ENCODE data around the gene NFKB1. TPM values are rescaled to one million over a fixed set of nuclear protein-coding genes. Genes with fewer than 3 reads are reported as not detected.
A peak's percentile ranks its signal among the peaks of the same experiment; 100 is the strongest.

The NFKB1 gene
- total and polyA plus RNA-seq, 10 of the 15 experiments (the other 5 are each of a cell fraction or from before 2014, with no cell fraction given): 8.7 to 110 (median 57.3) TPM

GRCh38 chr4:102466298-102466697 is 34.9 kb upstream of the NFKB1 start:
- Histone ChIP-seq H3K4me3 (no peak overlapping the region), H3K79me2 (ENCODE audit: control insufficient read depth, insufficient read depth, low read length) (no peaks in the 10 kb centered on the region), H3K27me3 (replicated peaks in 1 of 2; ENCODE audit: control insufficient read depth in 2 of 2, insufficient read depth in 2 of 2, low read length in 1 of 2) (no peaks in the 10 kb centered on the region), H3K36me3 (ENCODE audit: control insufficient read depth in 2 of 2, insufficient read depth in 2 of 2, low read length in 1 of 2) (no peaks in the 10 kb centered on the region), H3K4me1 (ENCODE audit: control insufficient read depth, insufficient read depth, low read length) (no peaks in the 10 kb centered on the region), H3K9me3 (replicated peaks; ENCODE audit: control insufficient read depth, insufficient read depth, low read length) (no peaks in the 10 kb centered on the region; the same call in 2 of the 3 replicates), H2AFZ (ENCODE audit: control insufficient read depth, low read depth, low read length) (no peak overlapping the region), H3K4me2 (ENCODE audit: control insufficient read depth, insufficient read depth) (no peak overlapping the region), H4K20me1 (ENCODE audit: control insufficient read depth, insufficient read depth) (no peaks in the 10 kb centered on the region), H3K27ac (ENCODE audit: control insufficient read depth, insufficient read depth) (no peak overlapping the region), H3K9ac (ENCODE audit: control insufficient read depth, insufficient read depth, low read length) (no peak overlapping the region)
- CTCF ChIA-PET: interaction anchor here (0.6 kb wide), 1 partner anchor 34 kb away, joined by 4 read pairs; no protein-coding TSS in a partner anchor
- FAIRE-seq (no peak), ATAC-seq (peak; percentile 42; the same call in 2 of the 3 replicates), DNase-seq (ENCODE audit: low read depth, low spot score) (no peak)
- in situ Hi-C loops (cut with MboI): no loop called here
- 43% methylated on average over 2 of the region's 2 CpGs for WGBS (ENCODE audit: insufficient coverage, insufficient replicate concordance, low lambda C conversion rate, missing lambda C conversion rate)
- SMC1A ChIA-PET (ENCODE audit: uncharacterized antibody, unreplicated experiment): interaction anchor here (1.5 to 1.8 kb wide), 2 partner anchors 77 to 80 kb away, joined by 3 to 6 read pairs; no protein-coding TSS in a partner anchor
- intact Hi-C loops (cut with micrococcal nuclease; ENCODE audit: unreplicated experiment): no loop called here
- POLR2A ChIA-PET: interaction anchor here (0.7 kb wide), 1 partner anchor 8 kb away, joined by 3 read pairs; no protein-coding TSS in a partner anchor
- RAD21 ChIA-PET (ENCODE audit: unreplicated experiment): no interaction called here
- BruUV-seq (replicated peaks): no TSS peak
- no peak for TF ChIP-seq JUNB (IDR thresholded peaks at IDR 0.05)
- TF ChIP-seq SPI1 (IDR thresholded peaks at IDR 0.05; ENCODE audit: borderline replicate concordance, insufficient read depth, low read depth, low read length): 0 out of 2 replicates have a peak, but pooled peaks have one; percentile 20

- FAIRE-seq: no peak
- BruUV-seq (replicated peaks): no TSS peak
- Histone ChIP-seq H3K36me3 (ENCODE audit: control insufficient read depth in 2 of 2, insufficient read depth in 2 of 2, low read length in 1 of 2) (no peaks in the 10 kb centered on the region), H2AFZ (ENCODE audit: control insufficient read depth, low read depth, low read length) (no peak overlapping the region), H3K4me3 (no peak overlapping the region), H3K9me3 (replicated peaks; ENCODE audit: control insufficient read depth, insufficient read depth, low read length) (no peaks in the 10 kb centered on the region), H3K4me1 (ENCODE audit: control insufficient read depth, insufficient read depth, low read length) (no peaks in the 10 kb centered on the region), H3K27ac (ENCODE audit: control insufficient read depth, insufficient read depth) (no peak overlapping the region), H3K27me3 (replicated peaks in 1 of 2; ENCODE audit: control insufficient read depth in 2 of 2, insufficient read depth in 2 of 2, low read length in 1 of 2) (no peaks in the 10 kb centered on the region), H4K20me1 (ENCODE audit: control insufficient read depth, insufficient read depth) (no peaks in the 10 kb centered on the region), H3K9ac (ENCODE audit: control insufficient read depth, insufficient read depth, low read length) (no peak overlapping the region), H3K79me2 (ENCODE audit: control insufficient read depth, insufficient read depth, low read length) (no peaks in the 10 kb centered on the region), H3K4me2 (ENCODE audit: control insufficient read depth, insufficient read depth) (no peak overlapping the region)
- RAD21 ChIA-PET (ENCODE audit: unreplicated experiment): interaction anchor here (1.2 kb wide), 1 partner anchor 140 kb away, joined by 3 read pairs; no protein-coding TSS in a partner anchor
- POLR2A ChIA-PET: no interaction called here
- WGBS (ENCODE audit: insufficient coverage, insufficient replicate concordance, low lambda C conversion rate, missing lambda C conversion rate): 20% methylated on average over 1 of the region's 1 CpG
- CTCF ChIA-PET: no interaction called here
- DNase-seq (ENCODE audit: low read depth, low spot score): no peak
- no peak for ATAC-seq
- intact Hi-C loops (cut with micrococcal nuclease; ENCODE audit: unreplicated experiment) (no loop called here), in situ Hi-C loops (cut with MboI) (no loop called here)
- SMC1A ChIA-PET (ENCODE audit: uncharacterized antibody, unreplicated experiment): interaction anchor here (0.9 to 2.0 kb wide), 2 partner anchors 8 to 116 kb away, joined by 3 to 4 read pairs; no protein-coding TSS in a partner anchor
- TF ChIP-seq CBFB (IDR thresholded peaks at IDR 0.05; ENCODE audit: low read depth) (no peak), NFYA (IDR thresholded peaks at IDR 0.05; ENCODE audit: borderline replicate concordance, low read depth, low read length) (no peak), RBBP5 (conservative IDR thresholded peaks at IDR 0.05) (no peak), SREBF2 (IDR thresholded peaks at IDR 0.05; ENCODE audit: low read length) (no peak), PRDM15 (CRISPR knock-in tag; IDR thresholded peaks at IDR 0.05) (no peak), NKRF (conservative IDR thresholded peaks at IDR 0.05) (no peak), SMAD1 (IDR thresholded peaks at IDR 0.05; ENCODE audit: low read depth, partially characterized antibody) (no peak), STAT3 (IDR thresholded peaks at IDR 0.05; ENCODE audit: low read depth, low read length) (no peak), CREM (IDR thresholded peaks at IDR 0.05; ENCODE audit: low read depth) (no peak), FOXM1 (IDR thresholded peaks at IDR 0.05; ENCODE audit: low read depth, low read length) (no peak), WRNIP1 (IDR thresholded peaks at IDR 0.05; ENCODE audit: borderline replicate concordance, low read depth, low read length) (no peak)
Measured at GRCh38 chr4:102469806-102470205, 31.4 kb upstream of the NFKB1 start.
